ENCODE measurements around the gene SLC35F1.

Gene SLC35F1

DNA sequence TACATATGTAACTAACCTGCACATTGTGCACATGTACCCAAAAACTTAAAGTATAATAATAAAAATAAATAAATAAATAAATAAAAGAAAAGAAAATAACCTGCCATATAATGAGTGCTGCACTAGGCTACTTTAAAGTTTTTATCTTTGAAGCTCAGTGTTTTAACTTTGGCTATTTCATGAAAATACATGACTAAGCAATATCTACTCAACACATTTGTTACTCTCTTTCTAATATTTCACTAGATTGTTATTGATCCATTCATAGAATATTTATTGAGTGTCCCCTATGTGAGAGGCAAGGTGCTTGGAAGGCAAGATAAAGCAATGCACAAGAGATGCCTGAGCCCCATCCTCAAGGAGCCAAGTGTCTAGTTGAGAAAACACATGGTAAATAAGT is 221.7 kb downstream of the SLC35F1 start:
- no peak for DNase-seq

DNA sequence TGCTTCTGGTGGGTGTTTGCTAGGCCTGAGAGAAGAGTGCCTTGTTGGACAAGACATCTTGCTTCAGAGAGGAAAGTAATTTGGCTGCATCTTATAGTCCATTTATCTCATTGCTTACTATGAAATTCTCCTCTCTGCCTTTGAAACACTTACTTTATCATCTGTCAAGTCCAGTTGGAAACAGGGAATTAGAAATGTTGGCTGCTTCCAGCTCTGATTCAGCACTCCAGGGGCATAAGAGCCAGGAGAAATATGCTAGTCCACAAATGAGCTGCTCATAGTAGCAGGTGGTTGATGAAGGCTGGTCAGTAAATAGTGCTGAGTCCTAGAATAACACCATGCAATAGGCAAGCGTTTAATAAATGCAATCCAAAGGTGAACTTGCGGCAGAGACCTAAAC is 227.1 kb downstream of the SLC35F1 start:
- no peak for DNase-seq

DNA sequence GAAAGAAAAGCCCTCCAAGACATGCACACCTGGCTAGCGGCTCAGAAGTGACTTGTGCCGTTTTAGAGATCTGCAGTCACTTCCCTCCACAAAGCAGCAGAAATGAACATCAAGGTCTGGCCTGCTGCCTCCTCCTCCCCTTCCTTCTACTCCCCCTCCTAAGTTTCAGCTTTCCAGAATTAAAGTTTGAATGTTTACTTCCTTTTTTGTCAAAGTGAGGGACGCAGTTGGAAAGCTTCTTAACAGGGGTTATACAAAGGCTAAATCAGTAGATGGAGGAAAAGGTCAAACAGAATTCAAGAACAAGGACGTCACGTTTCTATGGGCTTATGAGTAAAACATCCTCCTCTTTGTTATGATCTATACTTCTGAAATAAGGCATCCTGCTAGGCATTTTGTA is 227.7 kb downstream of the SLC35F1 start:
- DNase-seq = no peak

DNA sequence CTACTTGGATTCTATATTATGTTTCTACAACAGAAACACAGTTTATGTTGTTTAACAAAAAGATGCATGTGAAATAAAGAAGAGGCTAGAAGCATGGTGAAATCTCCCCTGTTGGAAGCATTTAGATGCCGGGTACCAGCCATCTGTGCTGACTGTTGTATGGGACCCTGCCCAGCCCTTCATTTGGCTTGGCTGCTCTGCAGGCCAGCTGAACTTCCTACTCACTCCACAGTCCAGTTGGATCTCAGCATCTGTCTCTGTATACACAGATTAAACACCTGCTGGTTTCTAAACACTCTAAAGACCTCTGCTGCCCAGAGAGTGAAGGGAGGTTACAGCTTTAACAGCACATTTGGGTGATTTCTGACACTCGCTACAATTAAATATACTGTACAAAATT is 228.3 kb downstream of the SLC35F1 start:
- no peak for DNase-seq

DNA sequence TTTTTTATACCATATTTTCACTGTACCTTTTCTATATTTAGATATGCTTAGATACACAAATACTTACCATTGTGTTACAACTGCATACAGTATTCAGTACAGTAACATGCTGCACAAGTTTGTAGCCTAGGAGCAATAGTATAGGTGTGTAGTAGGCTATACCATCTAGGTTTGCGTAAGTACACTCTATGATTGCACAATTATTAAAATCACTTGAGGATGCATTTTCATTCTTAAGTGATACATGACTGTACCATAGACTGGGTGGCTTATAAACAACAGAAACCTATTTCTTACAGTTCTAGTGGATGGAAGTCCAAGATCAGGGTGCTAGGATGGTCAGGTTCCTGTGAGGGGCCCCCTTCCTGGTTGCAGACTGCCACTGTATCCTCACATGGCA is 234.1 kb downstream of the SLC35F1 start:
- DNase-seq = no peak

DNA sequence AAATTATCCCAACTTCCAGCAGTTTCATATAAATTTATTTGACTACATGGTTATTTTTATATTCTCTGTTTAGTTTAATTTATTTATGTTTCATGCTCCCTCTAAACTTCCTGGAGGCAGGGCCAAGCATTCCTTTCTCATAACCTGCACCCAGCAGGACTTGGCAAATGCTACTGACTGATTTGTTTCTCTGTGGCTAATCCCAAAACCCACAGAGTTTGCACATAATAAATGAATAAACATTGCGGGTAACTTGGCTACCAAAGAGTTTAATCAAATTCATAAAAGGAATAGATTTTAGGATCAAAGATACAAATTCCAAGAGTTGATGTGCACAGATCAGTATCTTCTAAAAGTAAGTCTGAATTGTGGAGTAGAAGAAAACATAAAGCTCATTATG is 239.5 kb downstream of the SLC35F1 start:
- no peak for DNase-seq

DNA sequence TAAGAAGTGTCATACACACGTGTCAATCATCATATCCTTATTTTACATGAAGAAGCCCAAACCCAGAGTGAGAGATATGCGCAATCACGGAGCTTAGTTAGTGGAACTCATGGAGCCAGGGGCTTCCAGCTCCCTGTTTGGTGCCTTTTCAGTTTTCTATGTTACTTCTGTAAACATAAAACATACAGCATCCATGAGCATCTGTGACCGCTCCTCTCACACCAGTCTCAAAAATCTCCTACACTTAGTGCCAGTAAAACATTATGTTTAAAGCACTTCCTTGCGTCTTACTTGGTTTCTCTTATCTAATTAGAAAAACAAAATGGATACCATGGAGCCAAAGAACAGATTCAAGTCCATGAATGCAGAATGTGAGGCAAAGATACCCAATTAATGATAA is 240.4 kb downstream of the SLC35F1 start:
- DNase-seq = no peak

DNA sequence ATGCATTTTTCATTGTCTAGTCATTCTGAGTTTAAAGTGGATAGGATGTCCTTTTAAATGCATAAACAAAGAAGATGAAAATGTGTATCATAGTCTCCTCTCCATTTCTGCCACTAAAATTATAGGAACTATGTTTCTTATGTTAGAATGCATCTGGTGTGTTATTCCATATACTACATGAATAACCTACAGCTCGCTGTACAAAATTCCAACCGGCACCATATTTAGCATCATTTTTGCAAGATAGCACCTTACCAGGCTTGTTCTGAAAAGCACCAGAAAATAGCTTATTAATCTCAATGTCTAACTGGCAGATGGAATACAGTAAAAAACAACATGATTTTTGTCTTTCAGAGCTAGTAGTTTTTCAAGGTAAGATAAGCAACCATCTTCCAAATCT is 241.5 kb downstream of the SLC35F1 start:
- no peak for DNase-seq

DNA sequence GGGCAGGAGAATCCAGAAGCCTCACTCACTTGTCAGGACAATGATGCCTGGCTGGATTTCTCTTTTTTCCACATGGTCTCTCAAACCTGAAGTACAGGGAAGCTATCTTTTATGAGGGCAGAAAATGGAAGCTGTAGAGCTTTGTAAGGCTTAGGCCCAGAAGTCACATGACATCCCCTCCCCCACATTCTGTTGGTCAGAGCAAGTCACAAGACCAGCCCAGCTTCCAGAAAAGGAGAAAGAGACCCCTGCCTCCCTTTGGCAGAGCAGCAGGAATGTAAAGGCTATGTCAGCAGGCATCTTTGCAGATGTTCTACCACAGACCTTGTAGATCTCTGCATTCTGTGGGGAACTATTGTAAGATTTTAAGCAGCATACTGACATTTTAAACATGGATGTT is 245.5 kb downstream of the SLC35F1 start:
- no peak for DNase-seq

DNA sequence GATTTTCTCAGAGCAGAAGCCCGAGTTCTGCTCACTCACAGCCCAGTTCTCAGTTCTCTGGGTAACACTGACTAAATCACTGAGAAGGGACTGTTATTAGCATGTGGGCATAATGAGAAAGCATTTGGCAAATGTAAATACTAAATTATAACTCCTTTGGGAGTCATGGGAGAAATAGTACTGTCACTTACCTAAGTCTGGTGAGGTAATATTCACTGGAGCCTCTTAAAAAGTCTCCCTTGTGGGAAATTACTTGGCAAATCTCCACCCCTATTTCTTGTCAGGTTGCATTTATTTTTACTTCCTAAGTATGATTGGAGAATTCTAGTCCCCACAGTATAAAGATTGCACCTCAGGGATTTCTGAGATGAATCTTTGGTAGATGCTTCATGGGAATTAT is 254.3 kb downstream of the SLC35F1 start:
- DNase-seq = no peak

DNA sequence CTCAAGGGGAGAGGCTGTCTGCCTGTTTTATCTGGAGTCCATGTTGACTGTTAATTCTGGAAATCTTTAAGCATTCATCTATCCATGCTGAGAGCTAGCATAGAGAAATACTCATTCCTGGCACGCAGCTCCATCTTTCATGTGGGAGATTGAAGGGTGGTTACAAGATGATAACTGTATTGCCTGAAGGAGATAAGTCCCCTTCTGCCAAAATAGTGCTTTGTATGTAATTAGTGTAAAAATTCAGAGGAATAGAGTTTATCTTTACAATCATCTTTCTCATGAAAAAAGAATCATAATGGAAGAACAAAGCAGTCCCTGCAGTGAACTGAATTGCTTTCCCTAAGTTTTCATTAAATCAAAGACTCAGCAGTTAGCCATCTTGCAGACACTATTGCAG is 256.5 kb downstream of the SLC35F1 start:
- DNase-seq = no peak

DNA sequence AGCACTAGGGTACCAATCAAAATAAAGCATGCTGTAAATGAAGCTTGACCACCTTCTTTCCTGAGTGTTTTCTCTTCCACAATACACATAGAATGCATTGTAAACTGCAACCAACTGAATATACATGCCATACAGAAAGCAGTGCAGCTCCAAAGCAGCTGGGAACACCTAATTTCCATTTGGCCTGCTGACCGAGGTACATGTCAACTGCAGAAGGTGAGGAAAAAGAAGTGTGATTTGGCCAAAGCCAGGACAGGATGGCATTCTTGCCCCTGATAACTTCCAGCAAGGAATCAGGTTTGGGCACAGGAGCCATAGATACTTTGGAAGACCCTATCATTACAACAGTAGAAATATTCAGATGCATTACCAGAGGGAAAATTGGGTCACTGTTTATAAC is 258.4 kb downstream of the SLC35F1 start:
- DNase-seq = no peak

DNA sequence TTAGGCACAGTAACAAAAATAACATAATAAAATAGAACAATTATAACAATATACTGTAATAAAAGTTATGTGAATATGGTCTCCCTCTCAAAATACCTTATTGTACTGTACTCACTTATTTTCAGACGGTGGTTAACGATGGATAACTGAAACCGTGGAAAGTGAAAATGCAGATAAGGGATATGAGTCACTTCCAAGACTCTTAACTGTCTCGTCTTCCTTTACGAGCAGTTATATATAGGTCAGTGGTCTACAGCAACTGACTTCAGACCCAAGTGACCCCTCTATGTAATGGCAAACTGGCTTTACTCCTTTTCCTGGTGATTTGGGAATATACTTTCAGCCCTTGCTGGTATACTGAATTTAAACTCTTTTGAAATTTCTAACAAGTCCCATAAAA is 261.4 kb downstream of the SLC35F1 start:
- no peak for DNase-seq

DNA sequence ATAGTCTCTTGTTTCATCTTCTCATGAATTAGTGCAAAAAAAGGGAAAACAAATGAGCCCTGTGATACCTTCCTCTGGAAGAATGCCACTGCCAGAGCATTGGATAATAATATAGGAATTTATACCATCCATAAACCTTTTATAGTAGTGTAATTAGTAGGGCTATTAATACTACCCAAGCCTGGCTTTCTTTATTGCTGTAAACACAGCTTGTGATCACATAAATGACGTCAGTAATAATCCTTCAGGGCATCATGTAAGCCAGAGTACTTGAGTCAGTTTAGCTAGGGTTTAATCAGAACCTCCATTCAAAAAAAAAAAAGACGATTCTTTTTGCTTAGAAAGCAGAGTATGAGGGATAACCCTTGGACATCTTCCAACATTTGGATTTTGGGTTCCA is 264.8 kb downstream of the SLC35F1 start:
- DNase-seq = no peak

DNA sequence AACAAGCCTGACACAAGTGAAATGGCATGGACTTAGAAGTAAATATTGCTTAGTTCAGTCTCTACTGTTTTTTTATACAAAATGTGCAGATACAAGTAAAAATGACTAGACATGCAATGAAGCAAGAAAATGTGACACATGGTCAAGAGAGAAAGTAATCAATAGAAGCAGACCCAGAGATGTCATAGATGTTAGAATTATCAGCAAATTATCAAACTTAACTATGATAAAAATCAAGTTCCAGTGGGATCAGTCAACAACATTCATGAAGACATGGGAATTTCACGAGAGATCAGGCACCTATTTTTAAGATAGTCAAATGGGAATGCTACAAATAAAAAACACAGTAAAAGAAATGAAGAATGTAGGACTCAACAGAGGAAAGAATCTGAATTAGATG is 267.0 kb downstream of the SLC35F1 start:
- no peak for DNase-seq

DNA sequence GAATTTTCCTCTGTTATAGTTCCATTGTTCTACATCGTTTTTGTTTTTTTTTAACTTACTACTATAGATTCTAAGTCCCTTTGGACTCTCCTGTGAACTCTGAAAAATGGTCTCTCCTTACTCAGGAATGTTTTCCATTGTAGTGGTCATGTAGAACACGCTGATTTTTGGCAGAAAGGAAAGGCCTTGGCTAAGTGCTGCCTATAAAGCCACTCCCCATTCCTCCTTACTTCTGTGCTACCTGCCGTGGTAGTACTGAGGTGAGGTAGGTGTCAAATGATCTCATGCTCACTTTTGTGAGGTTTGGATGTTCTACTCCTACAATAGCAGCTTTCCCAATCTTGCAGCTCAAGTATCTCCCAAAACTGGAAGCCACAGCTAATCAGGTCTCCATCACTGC is 270.7 kb downstream of the SLC35F1 start:
- DNase-seq = no peak

DNA sequence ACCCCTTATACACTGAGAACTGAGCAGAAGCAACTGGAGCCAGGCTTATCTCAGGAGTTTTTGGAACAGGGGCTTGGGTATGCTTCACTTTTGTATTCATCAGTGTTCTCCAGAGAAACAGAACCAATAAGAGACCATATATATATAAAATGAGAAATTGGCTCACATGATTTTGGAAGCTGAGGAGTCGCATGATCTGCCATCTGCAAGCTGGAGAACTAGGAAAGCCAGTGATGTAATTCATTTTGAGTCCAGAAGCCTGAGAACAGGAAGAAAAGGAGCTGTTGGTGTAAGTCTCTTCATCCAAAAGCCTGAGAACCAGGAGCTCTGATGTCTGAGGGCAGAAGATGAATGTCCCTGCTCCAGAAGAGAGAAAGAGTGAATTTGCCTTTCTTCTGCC is 272.0 kb downstream of the SLC35F1 start:
- DNase-seq = no peak

DNA sequence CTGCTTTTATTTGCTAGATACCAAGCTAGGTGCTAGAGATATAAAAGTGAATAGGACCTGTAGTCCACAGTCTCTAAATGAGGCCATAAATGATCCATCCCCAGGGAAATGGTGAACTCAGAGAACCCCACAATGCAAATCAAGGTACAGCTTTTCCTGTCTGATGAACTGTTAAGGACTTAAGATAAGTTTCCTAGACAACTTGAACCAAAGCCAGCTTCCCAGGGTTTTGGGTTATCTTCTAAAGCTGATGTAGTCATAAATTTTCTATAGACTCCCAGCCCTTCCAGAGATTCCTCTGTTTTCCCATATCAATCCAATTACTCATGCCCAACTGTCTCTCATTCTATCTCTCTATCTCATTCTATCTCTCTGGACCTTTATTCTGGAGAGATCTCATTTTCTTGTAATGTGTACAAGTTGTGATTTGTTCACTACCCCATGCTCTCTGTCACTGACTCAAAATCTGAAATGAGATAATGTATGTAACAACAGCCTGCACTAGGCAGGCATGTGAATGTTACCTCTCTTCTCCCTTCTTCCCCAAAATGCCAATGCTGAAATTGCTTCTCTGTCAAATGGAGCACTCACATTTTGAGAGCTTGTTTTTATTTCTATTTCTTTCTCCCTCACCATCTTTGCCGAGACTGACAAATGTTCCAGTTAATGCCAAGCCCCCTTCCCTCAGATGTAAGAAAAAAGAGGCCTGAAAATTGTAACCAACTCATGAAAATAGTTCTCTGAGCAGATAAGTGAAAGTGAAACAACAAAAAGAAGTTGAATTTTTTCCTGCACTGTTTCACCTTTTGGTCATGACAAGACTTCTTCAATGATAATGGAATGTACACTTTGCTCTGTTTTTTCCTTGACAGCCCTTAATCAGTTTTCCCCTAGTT is 279.9 kb downstream of the SLC35F1 start:
- no peak for DNase-seq

DNA sequence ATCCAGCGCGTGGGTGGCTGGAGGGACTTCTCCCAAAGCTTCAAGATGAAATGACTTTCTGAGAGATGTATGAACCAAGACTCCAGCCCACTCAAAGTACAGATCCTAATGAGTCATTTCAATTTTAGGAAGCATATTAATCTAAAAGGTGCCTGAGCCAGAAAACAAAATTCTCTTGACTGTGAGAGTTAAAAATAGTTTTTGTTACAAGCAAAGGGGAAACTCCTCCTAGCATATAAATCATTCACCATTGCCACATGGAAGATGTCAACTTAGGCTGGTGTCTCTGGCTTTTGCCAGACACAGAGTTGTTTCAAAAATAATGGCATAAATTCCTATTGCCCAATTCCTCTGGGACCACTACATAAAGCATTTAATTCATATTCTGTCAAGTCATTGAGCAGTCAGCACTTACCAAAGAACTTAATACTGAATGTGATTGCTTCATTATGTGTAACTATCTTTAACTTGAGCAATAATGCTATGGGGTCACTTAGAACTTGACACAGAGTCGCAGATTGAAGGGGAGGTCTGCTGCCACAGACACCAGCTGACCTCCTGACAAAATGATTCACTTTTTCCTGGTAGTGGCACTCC is 280.6 kb downstream of the SLC35F1 start:
- DNase-seq = no peak

DNA sequence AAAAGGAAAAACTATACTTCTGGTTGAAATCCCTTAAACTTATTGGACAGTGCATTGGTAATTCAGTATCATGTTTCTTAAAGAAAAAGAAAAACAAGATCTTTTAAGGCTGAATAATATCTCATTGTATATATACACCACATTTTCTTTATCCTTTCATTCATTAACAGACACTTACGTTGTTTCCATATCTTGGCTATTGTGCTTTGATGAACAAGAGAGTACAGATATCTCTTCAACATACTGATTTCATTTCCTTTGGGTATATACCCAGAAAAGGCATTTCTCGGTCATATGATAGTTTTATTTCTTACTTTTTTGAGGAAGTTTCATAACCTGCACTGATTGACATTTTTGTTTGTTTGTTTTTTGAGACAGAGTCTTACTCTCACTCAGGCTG is 281.5 kb downstream of the SLC35F1 start:
- no peak for DNase-seq

DNA sequence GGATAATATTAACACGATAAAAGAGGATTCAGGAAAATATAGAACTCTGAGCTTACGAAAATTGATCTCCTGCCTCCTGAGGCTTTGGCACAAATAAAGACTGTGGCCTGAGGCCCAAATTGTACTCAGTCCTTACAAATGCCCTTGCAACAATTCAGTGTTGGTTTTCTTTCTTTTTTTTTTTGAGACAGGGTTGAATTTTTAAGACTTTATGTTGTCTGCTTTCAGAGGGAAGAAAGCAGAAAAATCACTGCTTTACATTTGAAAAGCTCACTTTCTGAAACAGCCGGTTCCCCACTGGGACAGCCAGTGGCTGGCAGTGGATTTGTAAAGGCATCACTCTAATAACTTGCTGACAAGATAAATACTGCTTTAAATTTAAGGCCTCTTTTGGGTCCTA is 290.5 kb downstream of the SLC35F1 start:
- no peak for DNase-seq

DNA sequence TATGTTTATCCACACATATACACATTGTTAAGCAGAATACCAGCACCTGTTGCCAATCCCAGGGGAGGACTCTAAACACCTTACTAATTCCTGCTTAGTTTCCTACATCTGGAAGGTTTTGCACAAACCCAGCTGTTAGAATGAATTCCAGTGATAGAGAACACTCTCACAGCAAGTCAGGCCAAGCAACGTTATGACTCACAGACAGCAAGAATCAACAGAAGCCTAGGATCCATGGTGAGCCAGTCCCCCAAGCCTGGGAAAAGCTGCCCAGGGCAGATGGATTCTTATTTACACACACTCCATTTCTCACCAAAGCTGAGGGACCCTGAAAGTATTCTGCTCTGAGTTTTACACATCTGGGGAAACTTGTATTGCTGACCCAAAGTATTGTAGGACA is 291.7 kb downstream of the SLC35F1 start:
- DNase-seq = no peak

DNA sequence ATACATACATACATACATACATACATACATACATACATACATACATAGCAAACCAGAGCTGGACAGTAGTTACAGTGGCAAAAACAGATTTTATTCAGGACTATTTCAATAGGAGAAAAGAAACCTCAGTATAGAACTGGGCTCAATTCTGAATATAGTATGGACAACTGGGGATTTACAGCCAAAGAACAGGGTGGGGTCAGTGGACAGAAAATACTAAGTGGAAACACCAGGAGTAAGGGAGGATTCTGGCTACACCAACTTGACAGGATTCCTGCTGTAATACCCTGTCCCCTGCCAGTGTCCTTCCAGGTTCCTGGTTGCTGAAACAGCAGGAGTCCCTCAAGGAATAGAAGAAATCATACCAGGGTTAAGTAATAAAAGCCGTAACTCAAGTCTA is 293.1 kb downstream of the SLC35F1 start:
- DNase-seq = no peak

DNA sequence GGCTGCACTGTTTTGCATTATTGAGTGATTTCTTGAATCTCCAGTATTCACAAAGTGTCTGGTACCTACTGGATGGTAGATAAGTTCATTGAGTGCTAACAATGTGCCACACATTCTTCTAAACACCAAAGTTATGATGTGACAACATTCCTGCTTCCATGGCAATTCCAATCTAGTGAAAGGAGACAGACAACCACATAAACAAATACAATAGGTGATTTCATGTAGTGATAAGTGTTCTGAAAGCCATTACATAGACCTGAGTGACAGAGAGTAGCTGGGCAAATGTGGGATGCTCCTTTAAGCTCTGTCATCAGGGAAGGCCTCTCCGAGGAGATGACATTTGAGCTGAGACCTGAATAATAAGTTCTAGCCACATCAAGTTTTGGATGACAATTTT is 295.5 kb downstream of the SLC35F1 start:
- DNase-seq = no peak

DNA sequence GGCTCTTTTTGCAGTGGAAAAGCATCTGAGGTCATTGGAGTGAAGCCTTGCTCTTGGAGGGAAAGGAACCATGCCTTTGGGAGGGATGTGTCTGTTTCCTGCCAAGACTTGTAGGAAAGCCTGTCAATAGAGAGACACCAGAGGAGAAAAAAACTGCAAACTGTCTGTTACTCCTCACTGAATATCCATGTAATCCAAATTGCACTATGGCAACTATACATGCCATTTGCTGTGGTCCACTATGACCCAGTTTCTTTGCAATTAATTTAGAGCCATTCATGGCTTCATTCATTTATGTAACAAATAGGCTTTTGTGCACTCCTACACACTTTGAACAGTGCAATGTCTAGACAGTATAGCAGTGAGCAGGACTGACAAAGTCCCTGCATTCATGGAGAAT is 296.5 kb downstream of the SLC35F1 start:
- DNase-seq = no peak
